Mesenteric fat pad (tissue), 1 donor: ENCODE results near the gene ITPR1. TPM values are rescaled to one million over a fixed set of nuclear protein-coding genes. Genes with fewer than 3 reads are reported as not detected.

Source experiments
- DNase-seq: peaks from one replicate; pipeline ENCODE4 v3.0.0-alpha.2; 2020; ENCODE audit warnings: low spot score
- total RNA-seq: library from RNA; stranded (reverse); fragmentation: NEBNext Ultra II Directional; extraction: Animal tissue kit (Norgen Biotek cat#: 25700); gene quantifications from one replicate; pipeline ENCODE4 v1.2.1, GENCODE V29; 2021
- donor health status: DM: yes; HTN: yes; CAD: no.

The ITPR1 gene
- total RNA-seq, 1 donor from 2014 or later: 38.9 TPM

DNA sequence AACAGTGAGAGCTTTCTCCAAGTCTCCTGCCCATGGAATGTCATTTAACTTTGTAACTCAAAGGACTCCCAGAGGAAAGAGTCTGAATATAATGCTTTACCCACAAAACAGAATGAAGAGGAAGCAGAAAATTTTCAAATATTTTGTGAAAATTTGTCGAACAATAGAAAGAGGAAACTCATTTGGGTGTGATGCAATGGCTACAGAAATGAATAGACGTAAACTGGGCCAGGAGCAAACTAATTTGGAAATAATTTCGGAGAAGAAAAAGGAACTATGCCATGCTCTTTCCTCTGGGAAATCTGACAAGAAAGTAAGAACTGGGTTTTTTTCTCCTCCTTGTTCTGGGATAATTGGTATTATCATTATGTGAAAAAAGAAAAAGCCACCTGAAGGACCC is 14.9 kb upstream of the ITPR1 start:
- DNase-seq: no peak

DNA sequence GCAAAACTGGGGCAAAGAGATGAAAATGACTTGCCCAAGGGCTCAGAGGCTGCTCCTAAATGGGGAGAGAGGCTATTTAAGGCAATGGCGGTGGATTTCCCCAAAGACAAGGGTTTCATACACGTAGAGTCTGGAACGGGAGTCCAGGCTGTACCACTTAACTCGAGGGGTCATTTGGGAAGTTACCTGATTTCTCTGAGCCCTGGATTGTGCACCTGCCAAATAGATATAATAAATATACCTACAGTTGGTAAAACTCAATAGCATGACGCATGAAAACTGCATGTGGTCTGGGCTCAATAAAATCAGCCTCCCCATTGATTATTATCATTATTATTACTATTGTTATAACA is 1.3 kb upstream of the ITPR1 start:
- no peak for DNase-seq

- no peak for DNase-seq
These were observed 737 bp upstream of the ITPR1 start for GRCh38 chr3:4492208-4493013.

GRCh38 chr3:4493941-4494894 is 1.1 kb downstream of the ITPR1 start:
- no peak for DNase-seq

DNA sequence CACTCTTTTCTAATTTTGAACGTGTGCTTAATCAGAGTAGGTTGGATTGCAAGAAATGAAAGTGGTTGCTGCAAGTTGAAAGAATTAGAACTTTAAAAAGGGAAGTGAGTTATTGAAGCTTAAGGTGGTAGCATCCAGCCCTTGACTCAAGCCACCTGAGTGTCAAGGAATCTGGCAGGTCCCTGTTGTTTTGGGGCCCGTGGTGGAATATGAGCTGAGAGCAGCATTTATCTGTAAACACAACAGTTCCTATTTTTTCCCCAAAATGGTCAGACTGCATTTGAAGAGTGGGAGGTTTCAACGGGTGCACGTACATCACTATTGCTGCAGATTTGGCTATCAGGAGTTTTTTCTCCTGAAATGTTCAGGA is 1.7 kb downstream of the ITPR1 start:
- DNase-seq: no peak

GRCh38 chr3:4495294-4496086 is 2.3 kb downstream of the ITPR1 start:
- DNase-seq: no peak

- no peak for DNase-seq
These were observed 2.9 kb downstream of the ITPR1 start for GRCh38 chr3:4496087-4496452.

DNA sequence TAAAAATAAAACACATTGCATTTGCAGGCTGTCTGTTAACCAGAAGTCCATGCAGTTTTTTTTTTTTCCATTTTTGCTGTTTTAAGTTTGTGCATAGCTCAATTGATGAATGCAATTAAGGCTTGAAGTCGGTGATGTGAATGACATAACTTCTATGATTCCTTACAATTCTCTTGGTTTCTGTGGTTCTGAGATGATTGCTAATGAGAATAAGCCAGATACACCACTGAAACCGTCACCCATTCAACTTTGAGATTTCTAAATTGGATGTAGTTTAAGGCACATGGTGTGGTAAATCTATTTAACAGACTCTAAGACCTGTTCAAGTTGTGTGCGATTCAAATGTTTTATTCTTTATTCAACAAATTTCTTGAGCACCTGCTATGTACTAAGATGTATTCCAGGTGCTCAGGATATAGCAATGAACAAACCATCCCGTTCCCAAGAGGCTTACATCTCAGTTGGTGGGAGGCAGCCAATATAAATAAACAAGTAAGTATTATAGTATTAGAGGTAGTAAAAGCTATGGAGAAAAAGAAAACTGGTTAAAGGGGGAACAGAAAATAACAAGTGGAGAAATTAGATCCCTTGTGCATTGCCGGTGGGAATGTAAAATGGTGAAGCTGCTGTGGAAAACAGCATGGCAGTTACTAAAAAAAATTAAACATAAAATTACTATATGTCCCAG is 4.0 kb downstream of the ITPR1 start:
- no peak for DNase-seq

DNA sequence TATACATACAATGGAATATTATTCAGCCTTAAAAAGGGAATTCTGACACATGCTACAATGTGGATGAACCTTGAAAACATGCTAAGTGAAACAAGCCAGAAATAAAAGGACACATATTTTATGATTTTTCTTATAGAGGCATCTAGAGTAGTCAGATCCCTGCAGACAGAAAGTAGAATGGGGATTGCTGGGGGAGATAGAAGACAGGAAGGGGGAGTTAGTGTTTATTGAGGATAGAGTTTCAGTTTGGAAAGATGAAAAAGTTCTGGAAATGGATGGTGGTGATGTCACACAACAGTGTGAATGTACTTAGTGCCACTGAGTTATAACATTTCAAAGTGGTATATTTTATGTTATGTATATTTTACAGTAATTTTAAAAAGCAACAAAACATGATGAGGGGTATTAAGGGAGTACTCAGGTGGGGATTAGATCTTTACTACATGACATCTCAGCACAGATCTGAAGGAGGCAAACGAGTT is 4.7 kb downstream of the ITPR1 start:
- DNase-seq: no peak

DNA sequence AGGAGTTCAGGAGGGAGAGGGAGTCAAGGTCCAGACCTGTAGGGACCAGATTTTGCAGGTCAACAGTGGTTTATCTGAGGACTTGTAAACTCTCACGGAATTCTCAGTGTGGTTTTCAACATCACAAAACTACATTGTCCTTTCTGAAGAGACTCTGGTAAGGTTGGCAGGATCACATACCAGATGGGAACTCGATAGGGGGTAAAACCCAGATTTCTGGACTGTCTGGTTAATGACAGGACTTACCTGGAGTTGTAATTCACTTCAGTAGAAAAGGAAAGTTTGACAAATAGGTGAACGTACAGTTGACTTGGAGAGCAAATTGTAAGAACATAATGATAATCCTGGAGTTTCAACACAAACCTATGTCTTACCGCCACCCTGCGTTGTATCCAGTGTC is 5.3 kb downstream of the ITPR1 start:
- DNase-seq: no peak

DNA sequence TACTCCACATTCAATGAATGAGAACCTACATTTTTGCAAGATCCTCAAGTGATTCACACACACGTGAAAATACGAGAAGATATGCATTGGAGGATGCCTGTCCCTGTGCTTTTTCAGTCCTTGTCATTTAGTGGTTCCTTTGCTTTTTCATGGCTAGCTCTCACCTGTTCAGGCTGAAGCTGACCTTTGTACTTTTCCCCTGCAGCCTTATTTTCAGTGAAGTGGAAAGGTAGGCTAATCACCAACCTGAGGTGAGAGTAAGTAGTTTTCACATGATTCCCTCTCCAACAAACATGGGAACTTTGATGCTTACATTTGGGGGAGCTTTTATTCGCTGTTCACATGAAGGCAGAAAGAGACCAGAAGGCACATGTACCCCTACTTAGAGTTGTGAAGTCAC is 8.3 kb downstream of the ITPR1 start:
- no peak for DNase-seq

DNA sequence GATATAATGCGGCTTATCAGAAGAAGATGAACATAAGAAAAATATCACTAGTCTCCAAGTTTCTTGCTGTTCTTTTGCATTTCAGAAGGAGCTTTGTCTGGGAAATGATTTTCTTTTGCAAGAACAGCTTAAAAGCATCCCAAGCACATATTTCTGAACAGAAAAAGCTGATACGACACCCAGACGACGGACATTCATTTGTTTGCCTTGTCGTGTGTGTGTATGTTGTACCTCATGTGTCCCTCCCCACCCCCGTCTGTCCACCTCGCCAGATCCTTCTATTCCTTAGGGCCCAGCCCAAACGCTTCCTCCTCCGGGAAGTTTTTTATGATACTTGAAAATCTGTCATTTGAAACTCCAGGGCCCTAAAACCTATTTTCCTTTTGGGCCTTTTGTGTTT is 8.8 kb downstream of the ITPR1 start:
- no peak for DNase-seq

DNA sequence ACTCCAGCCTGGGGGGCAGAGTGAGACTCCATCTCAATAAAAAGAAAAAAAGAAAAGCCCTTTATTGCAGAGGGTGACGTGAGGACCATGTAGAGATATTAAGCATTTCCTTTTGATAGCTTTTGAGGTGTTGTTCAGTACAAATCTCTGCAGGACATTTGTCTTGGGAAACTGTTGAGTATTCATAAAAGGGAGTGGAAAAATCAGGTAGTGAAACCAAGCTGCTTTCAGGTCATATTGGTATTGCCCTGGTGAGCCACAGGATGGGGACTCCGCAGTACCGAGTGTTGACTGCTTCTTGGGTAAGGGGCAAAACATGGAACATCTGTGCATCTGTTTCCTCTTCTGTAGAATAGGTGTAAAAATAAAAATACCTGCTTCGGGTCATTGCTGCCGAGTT is 9.9 kb downstream of the ITPR1 start:
- no peak for DNase-seq

DNA sequence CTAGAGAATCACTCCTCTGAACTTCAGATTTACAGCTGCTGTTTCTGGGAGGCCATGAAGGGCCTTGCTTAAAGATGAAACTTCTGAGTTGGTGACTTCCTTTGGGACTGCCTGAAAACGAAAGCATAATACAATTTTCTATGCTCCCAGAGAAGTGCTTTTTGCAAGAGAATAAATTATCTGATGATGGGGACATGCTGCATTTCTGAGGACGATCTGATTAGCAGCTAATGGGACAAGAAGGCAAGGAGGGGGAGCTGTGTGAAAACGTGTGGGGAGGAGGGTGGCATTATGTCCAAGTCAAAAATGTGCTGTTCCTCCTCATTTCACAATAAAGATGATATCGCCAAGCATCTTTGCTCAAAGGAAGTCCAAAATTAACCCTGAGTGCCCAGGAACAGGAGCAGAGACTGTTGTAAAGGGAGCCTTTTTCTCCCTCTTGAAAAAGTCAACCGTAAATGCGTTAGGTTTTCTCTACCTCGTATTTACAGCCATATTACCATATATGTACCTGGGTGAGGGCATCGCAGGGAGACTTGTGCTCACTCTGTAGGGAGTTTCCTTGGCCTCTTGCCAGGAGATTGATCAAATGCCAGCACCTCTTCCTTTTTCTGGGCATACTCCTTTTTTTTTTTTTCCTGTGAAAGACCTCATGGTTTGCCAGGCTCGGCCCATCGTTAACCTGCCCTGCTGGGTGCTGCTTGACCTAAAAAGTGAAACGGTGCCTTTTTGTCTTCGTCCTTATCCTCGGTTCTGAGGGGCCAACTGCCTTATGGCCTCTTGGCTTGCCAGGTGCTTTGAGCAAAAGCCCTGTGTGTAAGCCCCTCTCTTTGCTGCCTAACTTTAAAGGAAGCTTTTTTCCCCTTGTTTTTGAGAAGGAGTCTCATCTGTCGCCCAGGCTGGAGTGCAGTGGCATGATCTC is 11.5 kb downstream of the ITPR1 start:
- DNase-seq: no peak

- no peak for DNase-seq
These were observed 12.8 kb downstream of the ITPR1 start for GRCh38 chr3:4505688-4506558.

- DNase-seq: no peak
These were observed 13.4 kb downstream of the ITPR1 start for GRCh38 chr3:4506559-4507023.

- DNase-seq: no peak
These were observed 14.0 kb downstream of the ITPR1 start for GRCh38 chr3:4507024-4507596.
